Hindlimb muscle (tissue), 1 donor: ENCODE data around the gene CPM. TPM values are rescaled to one million over a fixed set of nuclear protein-coding genes. Genes with fewer than 3 reads are reported as not detected.

ENCODE experiments used
- DNase-seq: peaks from one replicate; pipeline ENCODE4 v3.0.0-alpha.2; 2013
- polyA plus RNA-seq: library from polyadenylated mRNA; unstranded; fragments of 120-200 nt; gene quantifications from one replicate; pipeline ENCODE4 v1.2.1, GENCODE V29; 2013; ENCODE audit not compliant: insufficient read length

Gene CPM
- polyA plus RNA-seq, 1 donor = 4.6 TPM

GRCh38 chr12:68956466-68956865, 23.5 kb upstream of the CPM start:
- DNase-seq = no peak

GRCh38 chr12:68954811-68955210, 21.8 kb upstream of the CPM start:
- DNase-seq = no peak

GRCh38 chr12:68953536-68953935, 20.6 kb upstream of the CPM start:
- no peak for DNase-seq

GRCh38 chr12:68951652-68952051, 18.7 kb upstream of the CPM start:
- no peak for DNase-seq

GRCh38 chr12:68950511-68950910, 17.5 kb upstream of the CPM start:
- no peak for DNase-seq

- no peak for DNase-seq
These were observed 12.3 kb upstream of the CPM start for GRCh38 chr12:68945255-68945654.

GRCh38 chr12:68944296-68945076, 11.5 kb upstream of the CPM start:
- DNase-seq = no peak

GRCh38 chr12:68943848-68944247, 10.9 kb upstream of the CPM start:
- no peak for DNase-seq

- no peak for DNase-seq
These were observed 7.8 kb upstream of the CPM start for GRCh38 chr12:68940731-68941130.

GRCh38 chr12:68939505-68939904, 6.5 kb upstream of the CPM start:
- no peak for DNase-seq

- DNase-seq = no peak
These were observed 1.4 kb upstream of the CPM start for GRCh38 chr12:68934392-68934791.

GRCh38 chr12:68932128-68932960, 627 bp downstream of the CPM start:
- no peak for DNase-seq

GRCh38 chr12:68930178-68930577, 2.8 kb downstream of the CPM start:
- no peak for DNase-seq

GRCh38 chr12:68924546-68924945, 8.4 kb downstream of the CPM start:
- DNase-seq = no peak

GRCh38 chr12:68919581-68920239, 13.3 kb downstream of the CPM start:
- no peak for DNase-seq

- DNase-seq = no peak
These were observed 14.0 kb downstream of the CPM start for GRCh38 chr12:68918960-68919359.

- DNase-seq = no peak
These were observed 17.9 kb downstream of the CPM start for GRCh38 chr12:68915055-68915454.

- no peak for DNase-seq
These were observed 19.3 kb downstream of the CPM start for GRCh38 chr12:68913682-68914081.

- no peak for DNase-seq
These were observed 20.1 kb downstream of the CPM start for GRCh38 chr12:68912916-68913315.

- DNase-seq = no peak
These were observed 21.7 kb downstream of the CPM start for GRCh38 chr12:68911197-68911718.

GRCh38 chr12:68910128-68910527, 22.8 kb downstream of the CPM start:
- DNase-seq = no peak

GRCh38 chr12:68908076-68908475, 24.9 kb downstream of the CPM start:
- no peak for DNase-seq

GRCh38 chr12:68905733-68906132, 27.2 kb downstream of the CPM start:
- no peak for DNase-seq
